Activated naive CD4-positive, alpha-beta T cell treated with anti-CD3 and anti-CD28 coated beads, Interleukin-2, amount 10 ng/mL, durations not matched to agents 7 days and 5 days (primary cell): ENCODE results near the gene RPL26.
"Not testable (repeated sequence)": the region's sequence is repeated elsewhere in the genome, so short reads cannot be mapped to it uniquely, and the experiment has no call there.

ENCODE experiments used
- CTCF ChIA-PET: fragments of 350-600 bp; sonication (Branson Sonifier 250); formaldehyde crosslinking; loops from one replicate; lab custom pipeline; 2021; ENCODE audit warnings: antibody characterized with exemption; lab: Charles Lee
- DNase-seq: peaks from one replicate; pipeline ENCODE4 v3.0.0-alpha.2; 2020
- H3K27ac Mint-ChIP-seq: one replicate; pipeline ENCODE4 v1.8.0; 2021; ENCODE audit warnings: mild to moderate bottlenecking, moderate library complexity, mixed read lengths
- H3K27me3 Mint-ChIP-seq: one replicate; pipeline ENCODE4 v1.8.0; 2021; ENCODE audit warnings: mild to moderate bottlenecking, mixed read lengths
- H3K36me3 Mint-ChIP-seq: one replicate; pipeline ENCODE4 v1.8.0; 2021; ENCODE audit warnings: mixed read lengths
- H3K4me1 Mint-ChIP-seq: one replicate; pipeline ENCODE4 v1.8.0; 2021; ENCODE audit warnings: mixed read lengths
- H3K4me3 Mint-ChIP-seq: one replicate; pipeline ENCODE4 v1.8.0; 2021; ENCODE audit warnings: mild to moderate bottlenecking, moderate library complexity, mixed read lengths
- H3K9me3 Mint-ChIP-seq: one replicate; pipeline ENCODE4 v1.8.0; 2021; ENCODE audit warnings: mixed read lengths

Gene RPL26

GRCh38 chr17:8369944-8370343 lies 13.0 kb downstream of the RPL26 start:
- DNase-seq: no peak
- Mint-ChIP-seq H3K27ac (no peak overlapping the region), H3K27me3 (no peaks in the 10 kb centered on the region), H3K4me3 (no peak overlapping the region), H3K9me3 (no peaks in the 10 kb centered on the region), H3K36me3 (peaks cover 20% of the 10 kb centered on the region), H3K4me1 (peaks cover 9% of the 10 kb centered on the region)
- CTCF ChIA-PET: no interaction called here

GRCh38 chr17:8368193-8368592 lies 14.8 kb downstream of the RPL26 start:
- no peak overlapping the region for H3K4me3 Mint-ChIP-seq
- no peaks in the 10 kb centered on the region for H3K27me3 Mint-ChIP-seq
- H3K27ac Mint-ChIP-seq: no peak overlapping the region
- peaks cover 5% of the 10 kb centered on the region for H3K4me1 Mint-ChIP-seq
- peaks cover 18% of the 10 kb centered on the region for H3K36me3 Mint-ChIP-seq
- CTCF ChIA-PET: interaction anchor here (0.6 kb wide), 1 partner anchor 26 kb away, joined by 5 read pairs; no protein-coding TSS in a partner anchor
- no peak for DNase-seq
- no peaks in the 10 kb centered on the region for H3K9me3 Mint-ChIP-seq

GRCh38 chr17:8366231-8366630 lies 16.8 kb downstream of the RPL26 start:
- CTCF ChIA-PET: no interaction called here
- no peak overlapping the region for H3K27ac Mint-ChIP-seq
- no peak for DNase-seq
- no peaks in the 10 kb centered on the region for H3K9me3 Mint-ChIP-seq
- H3K36me3 Mint-ChIP-seq: peaks cover 18% of the 10 kb centered on the region
- no peaks in the 10 kb centered on the region for H3K27me3 Mint-ChIP-seq
- H3K4me1 Mint-ChIP-seq: peaks cover 5% of the 10 kb centered on the region
- no peak overlapping the region for H3K4me3 Mint-ChIP-seq

- H3K9me3 Mint-ChIP-seq: no peaks in the 10 kb centered on the region
- CTCF ChIA-PET: interaction anchor here (1.3 kb wide), 1 partner anchor 11 kb away, joined by 3 read pairs; the partner anchor contains the start of gene KRABD2
- peaks cover 15% of the 10 kb centered on the region for H3K36me3 Mint-ChIP-seq
- peaks cover 11% of the 10 kb centered on the region for H3K4me1 Mint-ChIP-seq
- H3K27ac Mint-ChIP-seq: no peak overlapping the region
- DNase-seq: no peak
- H3K4me3 Mint-ChIP-seq: no peak overlapping the region
- H3K27me3 Mint-ChIP-seq: no peaks in the 10 kb centered on the region
Measured at GRCh38 chr17:8365143-8365542, 17.9 kb downstream of the RPL26 start.

- CTCF ChIA-PET: no interaction called here
- H3K27ac Mint-ChIP-seq: no peak overlapping the region
- no peak overlapping the region for H3K4me3 Mint-ChIP-seq
- H3K4me1 Mint-ChIP-seq: peaks cover 6% of the 10 kb centered on the region
- no peak for DNase-seq
- no peaks in the 10 kb centered on the region for H3K27me3 Mint-ChIP-seq
- H3K36me3 Mint-ChIP-seq: no peaks in the 10 kb centered on the region
- no peaks in the 10 kb centered on the region for H3K9me3 Mint-ChIP-seq
Measured at GRCh38 chr17:8362651-8363332, 20.2 kb downstream of the RPL26 start.

GRCh38 chr17:8360751-8361150 lies 22.2 kb downstream of the RPL26 start:
- CTCF ChIA-PET: interaction anchor here (0.9 to 1.1 kb wide), 2 partner anchors 31 to 301 kb away, joined by 3 read pairs; no protein-coding TSS in a partner anchor
- Mint-ChIP-seq H3K27ac (no peak overlapping the region), H3K4me1 (peaks cover 6% of the 10 kb centered on the region), H3K9me3 (no peaks in the 10 kb centered on the region), H3K27me3 (no peaks in the 10 kb centered on the region), H3K4me3 (no peak overlapping the region), H3K36me3 (no peaks in the 10 kb centered on the region)
- no peak for DNase-seq

- CTCF ChIA-PET: interaction anchor here (0.9 kb wide), 1 partner anchor 30 kb away, joined by 3 read pairs; no protein-coding TSS in a partner anchor
Measured at GRCh38 chr17:8360260-8360659, 22.7 kb downstream of the RPL26 start.

GRCh38 chr17:8359769-8360168 lies 23.2 kb downstream of the RPL26 start:
- CTCF ChIA-PET: no interaction called here
- H3K27me3 Mint-ChIP-seq: no peaks in the 10 kb centered on the region
- H3K4me1 Mint-ChIP-seq: peaks cover 6% of the 10 kb centered on the region
- H3K4me3 Mint-ChIP-seq: no peak overlapping the region
- no peaks in the 10 kb centered on the region for H3K9me3 Mint-ChIP-seq
- peak overlapping the region; percentile 3 for H3K27ac Mint-ChIP-seq
- no peak for DNase-seq
- no peaks in the 10 kb centered on the region for H3K36me3 Mint-ChIP-seq

More at GRCh38 chr17:8360260-8360659, 22.7 kb downstream of the RPL26 start:
- Mint-ChIP-seq H3K36me3 (no peaks in the 10 kb centered on the region), H3K4me1 (peaks cover 6% of the 10 kb centered on the region), H3K4me3 (no peak overlapping the region), H3K9me3 (no peaks in the 10 kb centered on the region), H3K27ac (no peak overlapping the region), H3K27me3 (no peaks in the 10 kb centered on the region)
- no peak for DNase-seq

- Mint-ChIP-seq H3K4me1 (peaks cover 6% of the 10 kb centered on the region), H3K36me3 (no peaks in the 10 kb centered on the region), H3K27ac (no peak overlapping the region), H3K27me3 (no peaks in the 10 kb centered on the region), H3K4me3 (no peak overlapping the region), H3K9me3 (no peaks in the 10 kb centered on the region)
- CTCF ChIA-PET: no interaction called here
- no peak for DNase-seq
Measured at GRCh38 chr17:8357910-8358309, 25.1 kb downstream of the RPL26 start.

- Mint-ChIP-seq H3K27ac (no peak overlapping the region), H3K36me3 (no peaks in the 10 kb centered on the region), H3K27me3 (peaks cover 4% of the 10 kb centered on the region), H3K4me3 (no peak overlapping the region), H3K4me1 (no peaks in the 10 kb centered on the region), H3K9me3 (no peaks in the 10 kb centered on the region)
- CTCF ChIA-PET: no interaction called here
- DNase-seq: no peak
Measured at GRCh38 chr17:8354236-8354635, 28.8 kb downstream of the RPL26 start.

GRCh38 chr17:8353736-8354135 lies 29.3 kb downstream of the RPL26 start:
- Mint-ChIP-seq H3K4me3 (no peak overlapping the region), H3K36me3 (no peaks in the 10 kb centered on the region), H3K27me3 (peaks cover 4% of the 10 kb centered on the region), H3K9me3 (no peaks in the 10 kb centered on the region), H3K27ac (no peak overlapping the region), H3K4me1 (no peaks in the 10 kb centered on the region)
- DNase-seq: no peak
- CTCF ChIA-PET: no interaction called here

GRCh38 chr17:8350339-8350738 lies 32.7 kb downstream of the RPL26 start:
- CTCF ChIA-PET: no interaction called here

GRCh38 chr17:8347001-8347400 lies 36.0 kb downstream of the RPL26 start:
- not testable (repeated sequence) for H3K27ac Mint-ChIP-seq, DNase-seq, H3K4me3 Mint-ChIP-seq, H3K9me3 Mint-ChIP-seq, H3K36me3 Mint-ChIP-seq, H3K4me1 Mint-ChIP-seq
- CTCF ChIA-PET: interaction anchor here (1.4 to 2.3 kb wide), 2 partner anchors 30 to 273 kb away, joined by 3 to 5 read pairs; partner anchors contain the start of gene KRABD2
- peaks cover 40% of the 10 kb centered on the region for H3K27me3 Mint-ChIP-seq

More at GRCh38 chr17:8350339-8350738, 32.7 kb downstream of the RPL26 start:
- Mint-ChIP-seq H3K27ac (no peak overlapping the region), H3K4me3 (no peak overlapping the region), H3K4me1 (no peaks in the 10 kb centered on the region), H3K36me3 (no peaks in the 10 kb centered on the region), H3K27me3 (peaks cover 33% of the 10 kb centered on the region), H3K9me3 (no peaks in the 10 kb centered on the region)
- DNase-seq: no peak

GRCh38 chr17:8345951-8346665 lies 36.9 kb downstream of the RPL26 start:
- H3K27ac Mint-ChIP-seq: no peak overlapping the region
- CTCF ChIA-PET: interaction anchor here (1.4 to 2.3 kb wide), 2 partner anchors 31 to 273 kb away, joined by 3 to 5 read pairs; partner anchors contain the start of gene KRABD2
- no peak for DNase-seq

More at GRCh38 chr17:8345951-8346665, 36.9 kb downstream of the RPL26 start:
- Mint-ChIP-seq H3K4me1 (no peaks in the 10 kb centered on the region), H3K36me3 (no peaks in the 10 kb centered on the region), H3K9me3 (no peaks in the 10 kb centered on the region), H3K27me3 (peaks cover 40% of the 10 kb centered on the region), H3K4me3 (no peak overlapping the region)
